Breast epithelium (tissue), 4 donors: ENCODE results near the gene INAFM1. TPM values are rescaled to one million over a fixed set of nuclear protein-coding genes. Genes with fewer than 3 reads are reported as not detected.
"Not testable (repeated sequence)": the region's sequence is repeated elsewhere in the genome, so short reads cannot be mapped to it uniquely, and the experiment has no call there.

Experiments
- DNase-seq, 2 donors: peaks; one replicate each; pipeline ENCODE4 v3.0.0-alpha.2; 2019; ENCODE audit warnings: low spot score in 2 of 2
- H3K27ac ChIP-seq, 2 donors: fragments of 200-600 bp; sonication (generic) in 1 of 2; one replicate each; pipeline ENCODE4 v1.5.1; 2016 to 2019; ENCODE audit warnings: mild to moderate bottlenecking in 1 of 2
- H3K27me3 ChIP-seq, 2 donors: fragments of 200-600 bp; sonication (generic) in 1 of 2; one replicate each; pipeline versions ENCODE4 v1.5.1 to v1.6.0; 2017 to 2019; ENCODE audit warnings: control low read depth in 1 of 2, mild to moderate bottlenecking in 1 of 2
- H3K36me3 ChIP-seq: fragments of 200-600 bp; one replicate; pipeline ENCODE4 v1.5.1; 2019
- H3K4me1 ChIP-seq, 2 donors: fragments of 200-600 bp; sonication (generic); one replicate each; pipeline ENCODE4 v1.5.1; 2016 to 2019; ENCODE audit warnings: control low read depth in 1 of 2
- H3K4me3 ChIP-seq, 3 donors: fragments of 200-600 bp; sonication (generic); 1 replicate in 2 of 3; 2 replicates in 1 of 3; pipeline ENCODE4 v1.5.1; 2016 to 2019; ENCODE audit warnings: mild to moderate bottlenecking in 3 of 3, moderate library complexity in 2 of 3
- H3K9me3 ChIP-seq, 2 donors: fragments of 200-600 bp; sonication (generic) in 1 of 2; one replicate each; pipeline ENCODE4 v1.5.1; 2016 to 2019; ENCODE audit warnings: control low read depth in 1 of 2
- POLR2A ChIP-seq: fragments of 450-650 bp; IDR thresholded peaks from one replicate; pipeline ENCODE4 v1.6.1; 2016; ENCODE audit warnings: antibody characterized with exemption, mild to moderate bottlenecking, moderate library complexity
- POLR2AphosphoS5 ChIP-seq, 3 donors: sonication (generic); formaldehyde crosslinking; IDR thresholded peaks; one replicate each; pipeline ENCODE4 v1.6.1; 2017; ENCODE audit warnings: antibody characterized with exemption in 3 of 3
- intact Hi-C: fragments of 100-400 bp; cut with DNase I; formaldehyde crosslinking; loops from one replicate; pipeline ENCODE4 v1.15.1; 2023; ENCODE audit warnings: low total_unique reads
- total RNA-seq, 3 donors: library from RNA; depleted of rRNA; stranded (reverse); fragments of >200 nt; gene quantifications; one replicate each; pipeline ENCODE4 v1.1.0, GENCODE V29; 2016
- TF ChIP-seq, protein P1 (sequence below), 3 donors: fragments of 450-650 bp; IDR thresholded peaks; one replicate each; pipeline ENCODE4 v1.5.1; 2016 to 2017; ENCODE audit warnings: antibody characterized with exemption in 3 of 3, mild to moderate bottlenecking in 3 of 3, moderate library complexity in 3 of 3

Gene INAFM1
- total RNA-seq, 3 donors from 2014 or later: 5.3 to 10.5 (median 7.2) TPM

DNA sequence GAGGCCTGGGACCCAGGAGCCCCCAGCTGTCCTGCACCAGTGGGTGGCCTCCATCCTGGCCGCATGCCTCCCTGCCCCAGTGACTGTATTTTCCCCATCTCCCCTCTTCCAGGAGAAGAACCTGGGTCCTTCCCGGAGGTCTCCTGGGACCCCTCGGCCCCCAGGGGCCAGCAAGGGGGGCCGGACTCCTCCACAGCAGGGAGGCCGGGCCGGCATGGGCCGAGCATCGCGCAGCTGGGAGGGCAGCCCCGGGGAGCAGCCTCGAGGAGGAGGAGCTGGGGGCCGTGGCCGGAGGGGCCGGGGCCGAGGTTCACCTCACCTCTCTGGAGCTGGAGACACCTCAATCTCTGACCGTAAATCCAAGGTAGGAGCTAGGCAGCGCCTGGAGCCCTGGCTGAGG is 14.2 kb upstream of the INAFM1 start:
- no peak overlapping the region for H3K4me3 ChIP-seq
- H3K27ac ChIP-seq: no peak overlapping the region
- no peaks in the 10 kb centered on the region for H3K9me3 ChIP-seq
- no peaks in the 10 kb centered on the region for H3K27me3 ChIP-seq
- intact Hi-C loops: no loop called here
- H3K36me3 ChIP-seq: no peaks in the 10 kb centered on the region
- TF ChIP-seq, protein P1, sequence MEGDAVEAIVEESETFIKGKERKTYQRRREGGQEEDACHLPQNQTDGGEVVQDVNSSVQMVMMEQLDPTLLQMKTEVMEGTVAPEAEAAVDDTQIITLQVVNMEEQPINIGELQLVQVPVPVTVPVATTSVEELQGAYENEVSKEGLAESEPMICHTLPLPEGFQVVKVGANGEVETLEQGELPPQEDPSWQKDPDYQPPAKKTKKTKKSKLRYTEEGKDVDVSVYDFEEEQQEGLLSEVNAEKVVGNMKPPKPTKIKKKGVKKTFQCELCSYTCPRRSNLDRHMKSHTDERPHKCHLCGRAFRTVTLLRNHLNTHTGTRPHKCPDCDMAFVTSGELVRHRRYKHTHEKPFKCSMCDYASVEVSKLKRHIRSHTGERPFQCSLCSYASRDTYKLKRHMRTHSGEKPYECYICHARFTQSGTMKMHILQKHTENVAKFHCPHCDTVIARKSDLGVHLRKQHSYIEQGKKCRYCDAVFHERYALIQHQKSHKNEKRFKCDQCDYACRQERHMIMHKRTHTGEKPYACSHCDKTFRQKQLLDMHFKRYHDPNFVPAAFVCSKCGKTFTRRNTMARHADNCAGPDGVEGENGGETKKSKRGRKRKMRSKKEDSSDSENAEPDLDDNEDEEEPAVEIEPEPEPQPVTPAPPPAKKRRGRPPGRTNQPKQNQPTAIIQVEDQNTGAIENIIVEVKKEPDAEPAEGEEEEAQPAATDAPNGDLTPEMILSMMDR (IDR thresholded peaks at IDR 0.05): no peak
- TF ChIP-seq POLR2AphosphoS5 (IDR thresholded peaks at IDR 0.05) (no peak), POLR2A (no peak)
- DNase-seq: no peak
- peaks cover 4 to 13% of the 10 kb centered on the region in 2 donors for H3K4me1 ChIP-seq

DNA sequence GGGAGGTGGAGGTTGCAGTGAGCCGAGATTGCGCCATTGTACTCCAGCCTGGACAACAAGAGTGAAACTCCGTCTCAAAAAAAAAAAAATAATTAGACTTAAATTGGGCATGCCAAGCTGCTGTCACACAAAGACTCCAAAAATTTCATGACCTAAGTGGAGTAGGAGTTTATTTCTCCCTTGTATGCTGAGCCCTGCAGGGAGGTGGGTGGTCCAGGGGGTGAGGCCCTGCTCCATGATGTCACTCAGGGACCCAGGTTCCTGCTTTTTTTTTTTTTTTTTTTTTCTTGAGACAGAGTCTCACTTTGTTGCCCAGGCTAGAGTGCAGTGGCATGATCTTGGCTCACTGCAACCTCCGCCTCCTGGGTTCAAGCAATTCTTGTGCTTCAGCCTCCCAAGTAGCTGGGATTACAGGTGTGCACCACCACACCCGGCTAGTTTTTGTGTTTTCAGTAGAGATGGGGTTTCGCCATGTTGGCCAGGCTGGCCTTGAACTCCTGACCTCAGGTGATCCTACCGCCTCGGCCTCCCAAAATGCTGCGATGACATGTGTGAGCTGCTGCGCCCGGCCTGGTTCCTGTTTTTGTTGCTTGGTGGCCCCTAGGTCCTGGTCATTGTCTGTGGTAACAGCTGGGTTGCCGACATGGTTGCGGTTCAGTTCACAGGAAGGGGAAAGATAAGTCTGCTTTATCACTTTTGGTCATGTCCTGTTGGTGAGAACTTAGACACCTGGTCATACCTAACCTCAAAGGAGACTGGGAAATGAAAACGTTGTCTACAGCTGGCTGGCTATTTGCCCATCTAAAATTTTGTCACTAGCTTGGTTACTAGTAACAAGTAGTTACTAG is 12.5 kb upstream of the INAFM1 start:
- DNase-seq, H3K4me1 ChIP-seq, H3K4me3 ChIP-seq, H3K27me3 ChIP-seq, intact Hi-C loops, H3K9me3 ChIP-seq, H3K36me3 ChIP-seq, H3K27ac ChIP-seq: not testable (repeated sequence)

DNA sequence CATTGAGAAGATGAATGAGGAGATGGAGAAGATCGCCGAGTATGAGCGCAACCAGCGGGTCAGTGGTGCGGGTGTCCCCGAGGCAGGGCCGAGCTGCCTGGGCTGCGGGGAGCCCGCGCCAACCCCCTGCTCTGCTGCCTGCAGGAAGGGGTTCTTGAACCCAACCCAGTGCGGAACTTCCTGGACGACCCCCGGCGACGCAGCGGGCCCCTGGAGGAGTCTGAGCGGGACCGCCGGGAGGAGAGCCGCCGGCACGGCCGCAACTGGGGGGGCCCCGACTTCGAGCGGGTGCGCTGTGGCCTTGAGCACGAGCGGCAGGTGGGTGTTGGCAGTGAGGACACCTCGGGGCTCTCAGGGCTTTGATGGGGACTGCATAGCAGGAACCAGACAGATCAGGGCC is 10.1 kb upstream of the INAFM1 start:
- intact Hi-C loops: no loop called here
- Histone ChIP-seq H3K9me3 (no peaks in the 10 kb centered on the region), H3K4me1 (no peaks in the 10 kb centered on the region), H3K27ac (no peak overlapping the region), H3K36me3 (no peaks in the 10 kb centered on the region), H3K27me3 (no peaks in the 10 kb centered on the region), H3K4me3 (no peak overlapping the region)
- TF ChIP-seq, protein P1 (IDR thresholded peaks at IDR 0.05): no peak
- TF ChIP-seq POLR2AphosphoS5 (IDR thresholded peaks at IDR 0.05) (no peak), POLR2A (no peak)
- no peak for DNase-seq

DNA sequence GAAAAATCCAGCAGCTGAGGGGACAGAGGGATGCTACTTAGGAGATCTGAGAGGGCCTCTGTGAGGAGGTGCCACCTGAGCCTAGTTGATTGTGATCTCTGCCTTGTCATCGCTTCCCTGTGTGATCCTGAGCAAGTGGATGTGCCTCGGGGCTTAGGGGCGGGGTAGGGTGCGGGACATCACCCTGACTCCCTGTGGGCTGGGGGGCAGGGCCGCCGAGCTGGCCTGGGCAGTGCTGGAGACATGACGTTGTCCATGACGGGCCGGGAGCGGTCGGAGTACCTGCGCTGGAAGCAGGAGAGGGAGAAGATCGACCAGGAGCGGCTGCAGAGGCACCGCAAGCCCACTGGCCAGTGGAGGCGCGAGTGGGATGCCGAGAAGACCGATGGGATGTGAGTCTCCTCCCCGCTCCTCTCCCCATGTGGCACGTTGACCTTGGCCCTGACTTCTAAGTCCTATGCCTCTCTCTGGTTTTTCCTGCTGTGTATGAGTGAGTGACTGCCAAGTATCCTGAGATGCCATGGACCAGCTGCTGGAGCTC is 8.2 kb upstream of the INAFM1 start:
- intact Hi-C loops: no loop called here
- no peak for TF ChIP-seq POLR2A
- TF ChIP-seq, protein P1 (IDR thresholded peaks at IDR 0.05): no peak
- TF ChIP-seq POLR2AphosphoS5 (IDR thresholded peaks at IDR 0.05): no peak
- H3K36me3 ChIP-seq: no peaks in the 10 kb centered on the region
- H3K27ac ChIP-seq: no peak overlapping the region
- H3K4me3 ChIP-seq: no peak overlapping the region
- H3K9me3 ChIP-seq: no peaks in the 10 kb centered on the region
- H3K27me3 ChIP-seq: no peaks in the 10 kb centered on the region
- DNase-seq: no peak
- H3K4me1 ChIP-seq: no peaks in the 10 kb centered on the region

DNA sequence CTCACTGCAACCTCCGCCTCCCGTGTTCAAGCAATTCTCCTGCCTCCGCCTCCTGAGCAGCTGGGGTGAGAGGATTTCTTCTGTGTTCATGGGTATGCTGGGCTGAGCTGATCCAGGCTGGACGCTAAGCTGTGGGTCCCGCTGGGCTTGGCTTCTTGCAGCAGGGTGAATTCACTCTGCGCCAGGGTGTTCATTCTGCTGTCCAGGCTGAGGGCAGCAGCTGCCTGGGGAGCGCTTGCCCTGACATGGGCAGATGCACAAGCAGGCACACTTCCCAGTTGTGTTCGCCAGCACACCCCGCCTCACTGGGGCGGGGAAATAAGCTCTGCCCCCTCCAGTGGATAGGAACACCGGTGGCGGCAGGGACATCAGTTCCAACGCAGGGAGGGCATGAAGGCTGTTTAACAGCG is 7.3 kb upstream of the INAFM1 start:
- Histone ChIP-seq H3K27me3 (no peaks in the 10 kb centered on the region), H3K9me3 (no peaks in the 10 kb centered on the region), H3K36me3 (no peaks in the 10 kb centered on the region), H3K4me3 (no peak overlapping the region), H3K4me1 (no peaks in the 10 kb centered on the region), H3K27ac (no peak overlapping the region)
- intact Hi-C loops: no loop called here
- no peak for DNase-seq
- TF ChIP-seq POLR2AphosphoS5 (IDR thresholded peaks at IDR 0.05): no peak
- no peak for TF ChIP-seq POLR2A
- TF ChIP-seq, protein P1 (IDR thresholded peaks at IDR 0.05): no peak
